WTC11 (cell line): Measurements from ENCODE around the gene RAPGEF2. TPM values are rescaled to one million over a fixed set of nuclear protein-coding genes. Genes with fewer than 3 reads are reported as not detected.
A peak's percentile ranks its signal among the peaks of the same experiment; 100 is the strongest.

Experiments used
- ATAC-seq: fragments of 200-7000 bp; cut with Tn5 transposase; 2 replicates; pipeline ENCODE4 v1.10.0; 2021; ENCODE audit warnings: mild to moderate bottlenecking, moderate library complexity
- CTCF ChIA-PET: fragments of 300-600 bp; sonication (Branson Sonifier 250); formaldehyde crosslinking; loops from one replicate; lab custom pipeline; 2021; ENCODE audit warnings: antibody characterized with exemption; lab: Charles Lee
- POLR2A ChIA-PET: fragments of 350-600 bp; sonication (Branson Sonifier 250); formaldehyde crosslinking; loops from one replicate; lab custom pipeline; 2021; ENCODE audit warnings: antibody characterized with exemption; lab: Charles Lee
- DNase-seq: peaks from one replicate; pipeline ENCODE4 v3.0.0; 2021; ENCODE audit warnings: low spot score
- H3K27ac Mint-ChIP-seq: 2 replicates; pipeline ENCODE4 v1.8.0; 2021; ENCODE audit warnings: mixed read lengths
- H3K27me3 Mint-ChIP-seq: 2 replicates; pipeline ENCODE4 v1.8.0; 2021; ENCODE audit warnings: low read depth, mild to moderate bottlenecking, moderate library complexity, mixed read lengths
- H3K36me3 Mint-ChIP-seq: 2 replicates; pipeline ENCODE4 v1.8.0; 2021; ENCODE audit warnings: mixed read lengths
- H3K4me1 Mint-ChIP-seq: 2 replicates; pipeline ENCODE4 v1.8.0; 2022; ENCODE audit warnings: mixed read lengths
- H3K4me3 Mint-ChIP-seq: 2 replicates; pipeline ENCODE4 v1.8.0; 2021; ENCODE audit warnings: mild to moderate bottlenecking, moderate library complexity, mixed read lengths
- H3K9me3 Mint-ChIP-seq: 2 replicates; pipeline ENCODE4 v1.8.0; 2021; ENCODE audit warnings: mixed read lengths
- CREB1 ChIP-seq: sonication (generic); formaldehyde crosslinking; IDR thresholded peaks from 2 replicates; pipeline ENCODE4 v1.8.0; 2023; ENCODE audit warnings: mild to moderate bottlenecking, missing genetic modification reagents
- ELF4 ChIP-seq: sonication (generic); formaldehyde crosslinking; IDR thresholded peaks from 2 replicates; pipeline ENCODE4 v1.8.1; 2022; ENCODE audit warnings: low read depth, mild to moderate bottlenecking, moderate library complexity, missing genetic modification reagents
- ESRRA ChIP-seq: sonication (generic); formaldehyde crosslinking; IDR thresholded peaks from 2 replicates; pipeline ENCODE4 v1.8.1; 2022; ENCODE audit warnings: mild to moderate bottlenecking, missing genetic modification reagents, borderline replicate concordance
- FOXJ3 ChIP-seq: sonication (generic); formaldehyde crosslinking; IDR thresholded peaks from 2 replicates; pipeline ENCODE4 v1.9.0; 2021; ENCODE audit warnings: missing genetic modification reagents, mild to moderate bottlenecking, borderline replicate concordance
- HMGA2 ChIP-seq: fragments of 250-450 bp; sonication (Bioruptor Pico); IDR thresholded peaks from 2 replicates; pipeline ENCODE4 v1.4.0; 2021; ENCODE audit warnings: mild to moderate bottlenecking, moderate library complexity
- NR2C2 ChIP-seq: sonication (generic); formaldehyde crosslinking; IDR thresholded peaks from 2 replicates; pipeline ENCODE4 v1.8.0; 2022; ENCODE audit warnings: mild to moderate bottlenecking, missing genetic modification reagents
- TCF7 ChIP-seq: sonication (generic); formaldehyde crosslinking; IDR thresholded peaks from 2 replicates; pipeline ENCODE4 v1.8.0; 2022; ENCODE audit warnings: mild to moderate bottlenecking, low read depth, missing genetic modification reagents, moderate library complexity
- ZNF138 ChIP-seq: sonication (generic); formaldehyde crosslinking; conservative IDR thresholded peaks from 2 replicates; pipeline ENCODE4 v1.8.1; 2022; ENCODE audit warnings: mild to moderate bottlenecking, moderate library complexity, missing genetic modification reagents
- ZNF232 ChIP-seq: sonication (generic); formaldehyde crosslinking; IDR thresholded peaks from 2 replicates; pipeline ENCODE4 v1.8.0; 2022; ENCODE audit warnings: mild to moderate bottlenecking, missing genetic modification reagents
- ZNF396 ChIP-seq: fragments of 250-450 bp; sonication (Bioruptor Pico); IDR thresholded peaks from 2 replicates; pipeline ENCODE4 v1.8.0; 2021; ENCODE audit warnings: mild to moderate bottlenecking, moderate library complexity, borderline replicate concordance
- total RNA-seq: library from RNA; stranded (reverse); gene quantifications from 3 replicates; pipeline ENCODE4 v1.2.3, GENCODE V29; 2021
- TF ChIP-seq, protein P1 (sequence below): sonication (generic); formaldehyde crosslinking; IDR thresholded peaks from 2 replicates; pipeline ENCODE4 v1.8.1; 2022; ENCODE audit warnings: missing genetic modification reagents, borderline replicate concordance
- TF ChIP-seq, protein P2 (sequence below): sonication (generic); formaldehyde crosslinking; IDR thresholded peaks from 2 replicates; pipeline ENCODE4 v1.8.0; 2022; ENCODE audit warnings: mild to moderate bottlenecking, missing genetic modification reagents
- TF ChIP-seq, protein P3 (sequence below): sonication (generic); formaldehyde crosslinking; IDR thresholded peaks from 2 replicates; pipeline ENCODE4 v1.8.0; 2022; ENCODE audit warnings: mild to moderate bottlenecking, missing genetic modification reagents
- TF ChIP-seq, protein P4 (sequence below): sonication (generic); formaldehyde crosslinking; conservative IDR thresholded peaks from 2 replicates; pipeline ENCODE4 v1.8.1; 2022; ENCODE audit warnings: mild to moderate bottlenecking, missing genetic modification reagents
- TF ChIP-seq, protein P5 (sequence below): sonication (generic); formaldehyde crosslinking; IDR thresholded peaks from 2 replicates; pipeline ENCODE4 v1.8.0; 2022; ENCODE audit warnings: mild to moderate bottlenecking, missing genetic modification reagents
- TF ChIP-seq, protein P6 (sequence below): sonication (generic); formaldehyde crosslinking; IDR thresholded peaks from 2 replicates; pipeline ENCODE4 v1.8.0; 2022; ENCODE audit warnings: missing genetic modification reagents
- TF ChIP-seq, protein P7 (sequence below): sonication (generic); formaldehyde crosslinking; IDR thresholded peaks from 2 replicates; pipeline ENCODE4 v1.8.0; 2022; ENCODE audit warnings: mild to moderate bottlenecking, missing genetic modification reagents

RAPGEF2 gene
- total RNA-seq, 1 experiment from 2014 or later: 40.6 TPM

DNA sequence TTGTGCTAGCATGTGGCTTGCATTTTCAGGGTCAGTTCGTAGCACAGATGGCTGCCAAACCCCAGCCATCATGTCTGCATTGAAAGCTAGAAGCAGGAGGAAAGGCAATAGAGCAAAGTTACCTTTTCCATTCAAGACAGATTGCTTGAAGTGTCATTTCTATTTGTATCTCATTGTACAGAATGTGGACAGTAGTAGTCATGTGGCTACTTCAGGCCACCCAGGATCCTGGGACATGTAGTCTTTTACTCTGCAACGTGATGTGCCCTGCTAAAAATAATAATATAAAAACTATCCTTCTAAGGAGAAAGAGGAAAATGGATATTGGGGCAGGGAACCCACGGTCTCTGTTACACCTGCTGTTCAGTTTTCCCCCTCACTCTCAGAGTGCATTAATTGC is 118.4 kb downstream of the RAPGEF2 start:
- TF ChIP-seq, protein P1, sequence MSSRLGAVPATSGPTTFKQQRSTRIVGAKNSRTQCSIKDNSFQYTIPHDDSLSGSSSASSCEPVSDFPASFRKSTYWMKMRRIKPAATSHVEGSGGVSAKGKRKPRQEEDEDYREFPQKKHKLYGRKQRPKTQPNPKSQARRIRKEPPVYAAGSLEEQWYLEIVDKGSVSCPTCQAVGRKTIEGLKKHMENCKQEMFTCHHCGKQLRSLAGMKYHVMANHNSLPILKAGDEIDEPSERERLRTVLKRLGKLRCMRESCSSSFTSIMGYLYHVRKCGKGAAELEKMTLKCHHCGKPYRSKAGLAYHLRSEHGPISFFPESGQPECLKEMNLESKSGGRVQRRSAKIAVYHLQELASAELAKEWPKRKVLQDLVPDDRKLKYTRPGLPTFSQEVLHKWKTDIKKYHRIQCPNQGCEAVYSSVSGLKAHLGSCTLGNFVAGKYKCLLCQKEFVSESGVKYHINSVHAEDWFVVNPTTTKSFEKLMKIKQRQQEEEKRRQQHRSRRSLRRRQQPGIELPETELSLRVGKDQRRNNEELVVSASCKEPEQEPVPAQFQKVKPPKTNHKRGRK (CRISPR knock-in tag): no peak
- TF ChIP-seq, protein P2, sequence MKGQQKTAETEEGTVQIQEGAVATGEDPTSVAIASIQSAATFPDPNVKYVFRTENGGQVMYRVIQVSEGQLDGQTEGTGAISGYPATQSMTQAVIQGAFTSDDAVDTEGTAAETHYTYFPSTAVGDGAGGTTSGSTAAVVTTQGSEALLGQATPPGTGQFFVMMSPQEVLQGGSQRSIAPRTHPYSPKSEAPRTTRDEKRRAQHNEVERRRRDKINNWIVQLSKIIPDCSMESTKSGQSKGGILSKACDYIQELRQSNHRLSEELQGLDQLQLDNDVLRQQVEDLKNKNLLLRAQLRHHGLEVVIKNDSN (CRISPR knock-in tag): 0 out of 2 replicates have a peak, but pooled peaks have one; percentile 13
- TF ChIP-seq CREB1 (CRISPR knock-in tag): no peak
- TF ChIP-seq, all 79 proteins: peak for 1
- H3K36me3 Mint-ChIP-seq: no peaks in the 10 kb centered on the region
- ATAC-seq (no peak), DNase-seq (no peak)
- POLR2A ChIA-PET: no interaction called here
- no peaks in the 10 kb centered on the region for H3K27me3 Mint-ChIP-seq
- H3K27ac Mint-ChIP-seq: no peak overlapping the region; the same call in 1 of the 2 replicates
- H3K4me3 Mint-ChIP-seq: no peak overlapping the region
- CTCF ChIA-PET: no interaction called here
- no peaks in the 10 kb centered on the region for H3K9me3 Mint-ChIP-seq
- peaks cover 21% of the 10 kb centered on the region for H3K4me1 Mint-ChIP-seq

DNA sequence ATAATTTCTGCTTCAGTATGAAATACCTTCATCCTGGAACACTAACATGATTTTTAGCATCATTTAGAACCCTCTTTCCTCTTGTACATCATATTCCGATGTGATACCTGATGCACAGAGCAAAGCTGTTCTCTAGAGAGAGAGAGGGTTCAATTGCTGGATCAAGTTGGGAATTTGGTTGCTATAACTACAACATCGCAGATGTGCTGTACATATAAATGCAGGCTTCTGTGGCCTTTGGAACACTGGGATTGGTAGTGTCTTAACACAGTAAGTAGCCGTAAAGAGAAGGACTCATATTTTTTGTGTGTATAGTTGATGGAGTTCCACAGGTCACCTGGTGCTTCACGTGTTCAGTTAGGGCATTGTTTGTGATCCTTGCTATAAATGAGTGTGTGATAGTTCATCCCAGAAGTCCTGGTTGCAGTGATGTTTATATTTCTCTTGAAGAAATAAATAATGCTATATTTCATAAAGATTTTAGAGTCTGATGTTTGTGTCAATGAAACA is 119.2 kb downstream of the RAPGEF2 start:
- ATAC-seq (no peak), DNase-seq (no peak)
- POLR2A ChIA-PET: no interaction called here
- Mint-ChIP-seq H3K9me3 (no peaks in the 10 kb centered on the region), H3K4me1 (peaks cover 22% of the 10 kb centered on the region), H3K27me3 (no peaks in the 10 kb centered on the region), H3K4me3 (no peak overlapping the region)
- CTCF ChIA-PET: no interaction called here
- TF ChIP-seq, protein P3, sequence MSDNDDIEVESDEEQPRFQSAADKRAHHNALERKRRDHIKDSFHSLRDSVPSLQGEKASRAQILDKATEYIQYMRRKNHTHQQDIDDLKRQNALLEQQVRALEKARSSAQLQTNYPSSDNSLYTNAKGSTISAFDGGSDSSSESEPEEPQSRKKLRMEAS (CRISPR knock-in tag): no peak
- TF ChIP-seq, protein P4, sequence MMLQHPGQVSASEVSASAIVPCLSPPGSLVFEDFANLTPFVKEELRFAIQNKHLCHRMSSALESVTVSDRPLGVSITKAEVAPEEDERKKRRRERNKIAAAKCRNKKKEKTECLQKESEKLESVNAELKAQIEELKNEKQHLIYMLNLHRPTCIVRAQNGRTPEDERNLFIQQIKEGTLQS (CRISPR knock-in tag): no peak
- TF ChIP-seq FOXJ3 (CRISPR knock-in tag): no peak
- TF ChIP-seq, protein P5, sequence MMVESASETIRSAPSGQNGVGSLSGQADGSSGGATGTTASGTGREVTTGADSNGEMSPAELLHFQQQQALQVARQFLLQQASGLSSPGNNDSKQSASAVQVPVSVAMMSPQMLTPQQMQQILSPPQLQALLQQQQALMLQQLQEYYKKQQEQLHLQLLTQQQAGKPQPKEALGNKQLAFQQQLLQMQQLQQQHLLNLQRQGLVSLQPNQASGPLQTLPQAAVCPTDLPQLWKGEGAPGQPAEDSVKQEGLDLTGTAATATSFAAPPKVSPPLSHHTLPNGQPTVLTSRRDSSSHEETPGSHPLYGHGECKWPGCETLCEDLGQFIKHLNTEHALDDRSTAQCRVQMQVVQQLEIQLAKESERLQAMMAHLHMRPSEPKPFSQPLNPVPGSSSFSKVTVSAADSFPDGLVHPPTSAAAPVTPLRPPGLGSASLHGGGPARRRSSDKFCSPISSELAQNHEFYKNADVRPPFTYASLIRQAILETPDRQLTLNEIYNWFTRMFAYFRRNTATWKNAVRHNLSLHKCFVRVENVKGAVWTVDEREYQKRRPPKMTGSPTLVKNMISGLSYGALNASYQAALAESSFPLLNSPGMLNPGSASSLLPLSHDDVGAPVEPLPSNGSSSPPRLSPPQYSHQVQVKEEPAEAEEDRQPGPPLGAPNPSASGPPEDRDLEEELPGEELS (CRISPR knock-in tag): no peak
- no peak for TF ChIP-seq HMGA2 (CRISPR knock-in tag)
- no peak for TF ChIP-seq ZNF138 (CRISPR knock-in tag)
- no peak for TF ChIP-seq ELF4 (CRISPR knock-in tag)
- TF ChIP-seq, protein P6, sequence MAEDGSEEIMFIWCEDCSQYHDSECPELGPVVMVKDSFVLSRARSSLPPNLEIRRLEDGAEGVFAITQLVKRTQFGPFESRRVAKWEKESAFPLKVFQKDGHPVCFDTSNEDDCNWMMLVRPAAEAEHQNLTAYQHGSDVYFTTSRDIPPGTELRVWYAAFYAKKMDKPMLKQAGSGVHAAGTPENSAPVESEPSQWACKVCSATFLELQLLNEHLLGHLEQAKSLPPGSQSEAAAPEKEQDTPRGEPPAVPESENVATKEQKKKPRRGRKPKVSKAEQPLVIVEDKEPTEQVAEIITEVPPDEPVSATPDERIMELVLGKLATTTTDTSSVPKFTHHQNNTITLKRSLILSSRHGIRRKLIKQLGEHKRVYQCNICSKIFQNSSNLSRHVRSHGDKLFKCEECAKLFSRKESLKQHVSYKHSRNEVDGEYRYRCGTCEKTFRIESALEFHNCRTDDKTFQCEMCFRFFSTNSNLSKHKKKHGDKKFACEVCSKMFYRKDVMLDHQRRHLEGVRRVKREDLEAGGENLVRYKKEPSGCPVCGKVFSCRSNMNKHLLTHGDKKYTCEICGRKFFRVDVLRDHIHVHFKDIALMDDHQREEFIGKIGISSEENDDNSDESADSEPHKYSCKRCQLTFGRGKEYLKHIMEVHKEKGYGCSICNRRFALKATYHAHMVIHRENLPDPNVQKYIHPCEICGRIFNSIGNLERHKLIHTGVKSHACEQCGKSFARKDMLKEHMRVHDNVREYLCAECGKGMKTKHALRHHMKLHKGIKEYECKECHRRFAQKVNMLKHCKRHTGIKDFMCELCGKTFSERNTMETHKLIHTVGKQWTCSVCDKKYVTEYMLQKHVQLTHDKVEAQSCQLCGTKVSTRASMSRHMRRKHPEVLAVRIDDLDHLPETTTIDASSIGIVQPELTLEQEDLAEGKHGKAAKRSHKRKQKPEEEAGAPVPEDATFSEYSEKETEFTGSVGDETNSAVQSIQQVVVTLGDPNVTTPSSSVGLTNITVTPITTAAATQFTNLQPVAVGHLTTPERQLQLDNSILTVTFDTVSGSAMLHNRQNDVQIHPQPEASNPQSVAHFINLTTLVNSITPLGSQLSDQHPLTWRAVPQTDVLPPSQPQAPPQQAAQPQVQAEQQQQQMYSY (CRISPR knock-in tag): no peak
- TF ChIP-seq, all 79 proteins: peak for 0
- H3K36me3 Mint-ChIP-seq: no peaks in the 10 kb centered on the region
- no peak overlapping the region for H3K27ac Mint-ChIP-seq

DNA sequence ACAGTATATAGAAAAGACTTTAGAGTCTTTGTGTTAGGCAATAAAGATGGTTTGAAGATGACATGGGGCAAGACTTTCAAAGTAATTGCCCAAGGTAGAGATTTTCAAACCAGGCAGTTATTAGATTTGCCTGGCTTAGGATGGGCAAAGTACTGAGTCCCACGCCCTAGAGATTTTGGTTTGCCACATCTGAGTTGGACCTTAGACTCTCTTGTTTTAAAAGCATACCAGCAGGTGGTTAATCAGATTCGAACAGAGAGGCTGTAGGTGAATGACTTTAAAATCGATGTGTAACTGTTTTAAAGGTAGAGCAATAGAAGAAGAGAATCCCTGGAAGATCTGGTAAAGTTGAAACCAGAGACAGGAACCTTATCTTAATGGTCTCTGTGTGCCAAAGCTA is 121.5 kb downstream of the RAPGEF2 start:
- no peaks in the 10 kb centered on the region for H3K9me3 Mint-ChIP-seq
- H3K36me3 Mint-ChIP-seq: no peaks in the 10 kb centered on the region
- H3K27me3 Mint-ChIP-seq: no peaks in the 10 kb centered on the region
- ATAC-seq: peak; percentile 20
- POLR2A ChIA-PET: no interaction called here
- CTCF ChIA-PET: no interaction called here
- TF ChIP-seq HMGA2 (CRISPR knock-in tag) (no peak), ZNF232 (CRISPR knock-in tag) (no peak), TCF7 (CRISPR knock-in tag) (no peak), ESRRA (CRISPR knock-in tag) (no peak), ZNF396 (CRISPR knock-in tag) (no peak), NR2C2 (CRISPR knock-in tag) (no peak), ELF4 (CRISPR knock-in tag) (no peak)
- TF ChIP-seq, protein P7, sequence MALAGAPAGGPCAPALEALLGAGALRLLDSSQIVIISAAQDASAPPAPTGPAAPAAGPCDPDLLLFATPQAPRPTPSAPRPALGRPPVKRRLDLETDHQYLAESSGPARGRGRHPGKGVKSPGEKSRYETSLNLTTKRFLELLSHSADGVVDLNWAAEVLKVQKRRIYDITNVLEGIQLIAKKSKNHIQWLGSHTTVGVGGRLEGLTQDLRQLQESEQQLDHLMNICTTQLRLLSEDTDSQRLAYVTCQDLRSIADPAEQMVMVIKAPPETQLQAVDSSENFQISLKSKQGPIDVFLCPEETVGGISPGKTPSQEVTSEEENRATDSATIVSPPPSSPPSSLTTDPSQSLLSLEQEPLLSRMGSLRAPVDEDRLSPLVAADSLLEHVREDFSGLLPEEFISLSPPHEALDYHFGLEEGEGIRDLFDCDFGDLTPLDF (CRISPR knock-in tag): no peak
- peaks cover 40% of the 10 kb centered on the region for H3K4me1 Mint-ChIP-seq
- H3K4me3 Mint-ChIP-seq: no peak overlapping the region
- no peak for DNase-seq
- H3K27ac Mint-ChIP-seq: no peak overlapping the region; the same call in 1 of the 2 replicates
